ENCODE results near the gene TNFRSF17. TPM values are rescaled to one million over a fixed set of nuclear protein-coding genes. Genes with fewer than 3 reads are reported as not detected.

Gene TNFRSF17
- total and polyA plus RNA-seq, 2 of the 13 experiments (the other 11 are each of a cell fraction or from before 2014, with no cell fraction given): not detected

- TF ChIP-seq ZNF616 (CRISPR knock-in tag; IDR thresholded peaks at IDR 0.05; ENCODE audit: low read depth) (no peak), HNRNPH1 (optimal IDR thresholded peaks at IDR 0.05; ENCODE audit: low read depth, low read length) (no peak), AGO2 (optimal IDR thresholded peaks at IDR 0.05; ENCODE audit: low read depth, low read length) (no peak), SSRP1 (CRISPR knock-in tag; IDR thresholded peaks at IDR 0.05) (no peak), ZGPAT (CRISPR knock-in tag; IDR thresholded peaks at IDR 0.05) (0 out of 2 replicates have a peak, but pooled peaks have one; percentile 7), DBP (CRISPR knock-in tag; IDR thresholded peaks at IDR 0.05; ENCODE audit: not compliant biosample characterization) (no peak), DMAP1 (CRISPR knock-in tag; IDR thresholded peaks at IDR 0.05) (no peak), ZNF746 (CRISPR knock-in tag; IDR thresholded peaks at IDR 0.05) (peak; percentile 8; the same call in 1 of the 2 replicates), E2F2 (CRISPR knock-in tag; IDR thresholded peaks at IDR 0.05; ENCODE audit: borderline replicate concordance) (no peak), PATZ1 (CRISPR knock-in tag; IDR thresholded peaks at IDR 0.05) (0 out of 2 replicates have a peak, but pooled peaks have one; percentile 51), ZNF280D (CRISPR knock-in tag; IDR thresholded peaks at IDR 0.05) (0 out of 2 replicates have a peak, but pooled peaks have one; percentile 15), SP5 (CRISPR knock-in tag; IDR thresholded peaks at IDR 0.05; ENCODE audit: borderline replicate concordance, low read depth) (no peak; the same call in 1 of the 2 replicates), ZFP36L2 (CRISPR knock-in tag; IDR thresholded peaks at IDR 0.05) (peak; percentile 33; the same call in 1 of the 2 replicates), ZNF24 (IDR thresholded peaks at IDR 0.05) (0 out of 2 replicates have a peak, but pooled peaks have one; percentile 4), MXI1 (IDR thresholded peaks at IDR 0.05; ENCODE audit: borderline replicate concordance, low read depth, low read length) (peak; percentile 54; the same call in 1 of the 3 replicates), PCBP2 (optimal IDR thresholded peaks at IDR 0.05; ENCODE audit: low read depth, low read length, poor library complexity, severe bottlenecking) (no peak), ZBTB7A (CRISPR knock-in tag; IDR thresholded peaks at IDR 0.05) (no peak), MIXL1 (CRISPR knock-in tag; IDR thresholded peaks at IDR 0.05) (peak; percentile 92), ZKSCAN5 (CRISPR knock-in tag; IDR thresholded peaks at IDR 0.05) (no peak), E2F5 (CRISPR knock-in tag; conservative IDR thresholded peaks at IDR 0.05) (no peak)
These were observed 48.3 kb upstream of the TNFRSF17 start (continued) for GRCh38 chr16:11916524-11917285.

All from HepG2 (cell line).